K562 (cell line): ENCODE data around the gene SLC16A12. TPM values are rescaled to one million over a fixed set of nuclear protein-coding genes. Genes with fewer than 3 reads are reported as not detected.

Experiments used
- ATAC-seq: fragments of 200-7000 bp; cut with Tn5 transposase; 3 replicates; pipeline ENCODE4 v1.9.1; 2020; ENCODE audit warnings: moderate library complexity
- BruUV-seq: library from RNA; stranded (reverse); fragments of 400-500 nt; replicated peaks from 2 replicates; lab custom pipeline; 2021; lab: Mats Ljungman, UMichigan
- CTCF ChIA-PET: fragments of 300-600 bp; formaldehyde crosslinking; extraction: SDS; loops from one replicate; lab custom pipeline; 2021; ENCODE audit warnings: low intra/inter-chr PET ratio; lab: Yijun Ruan, JAX
- POLR2A ChIA-PET: fragments of 300-600, 350-650 bp; sonication (Branson Sonifier 250); formaldehyde crosslinking; extraction: SDS; loops from one replicate; lab custom pipeline; 2021; ENCODE audit warnings: antibody characterized with exemption, inconsistent platforms; lab: Yijun Ruan, JAX
- DNase-seq, 4 experiments: peaks; one replicate each; pipeline versions ENCODE4 v3.0.0 to v3.0.0-alpha.2; 2011 to 2018; ENCODE audit warnings: low spot score in 3 of 4, mixed read lengths in 3 of 4; ENCODE audit errors: extremely low read depth in 1 of 4
- FAIRE-seq: peaks from 2 replicates; lab custom pipeline; 2011; peaks lifted over from hg19 to GRCh38; lab: Jason Lieb, UNC
- H2AFZ ChIP-seq: 2 replicates; pipeline ENCODE4 v1.6.0; 2011; ENCODE audit warnings: low read depth, low read length, control low read depth, inconsistent platforms
- H3K27ac ChIP-seq: fragments of 200-600 bp; 3 replicates; pipeline ENCODE4 v1.8.0; 2011; ENCODE audit warnings: low read depth, mild to moderate bottlenecking, control low read depth, inconsistent platforms, low read length, moderate library complexity, mixed read lengths; ENCODE audit errors: extremely low read depth
- H3K27me3 ChIP-seq, 2 experiments: fragments of 300-600 bp in 1 of 2; 2 replicates in 1 of 2; 3 replicates in 1 of 2; pipeline versions ENCODE4 v1.6.0 to v1.8.0; 2011; ENCODE audit warnings: inconsistent platforms in 2 of 2, low read length in 2 of 2, mild to moderate bottlenecking in 1 of 2, mixed read lengths in 1 of 2, moderate library complexity in 1 of 2; ENCODE audit not compliant: control insufficient read depth in 2 of 2, insufficient read depth in 2 of 2
- H3K36me3 ChIP-seq: fragments of 300-600 bp; 3 replicates; pipeline ENCODE4 v1.8.0; 2011; ENCODE audit warnings: mild to moderate bottlenecking, low read length, inconsistent platforms; ENCODE audit not compliant: control insufficient read depth, insufficient read depth
- H3K4me1 ChIP-seq, 2 experiments: fragments of 200-600 bp in 1 of 2; replicated peaks in 1 of 2; 2 replicates in 1 of 2; 3 replicates in 1 of 2; pipeline versions ENCODE4 v1.5.1 to v1.8.0; 2011; ENCODE audit warnings: inconsistent platforms in 2 of 2, low read length in 2 of 2, mild to moderate bottlenecking in 1 of 2, mixed read lengths in 1 of 2, moderate library complexity in 1 of 2; ENCODE audit not compliant: control insufficient read depth in 2 of 2, insufficient read depth in 2 of 2
- H3K4me2 ChIP-seq: 2 replicates; pipeline ENCODE4 v1.6.1; 2011; ENCODE audit warnings: low read length, control low read depth, inconsistent platforms, mixed read lengths; ENCODE audit not compliant: insufficient read depth
- H3K4me3 ChIP-seq: fragments of 200-600 bp; sonication (generic), shearing (Covaris generic); 2 replicates; pipeline ENCODE4 v1.5.1; 2016; ENCODE audit warnings: control low read depth, inconsistent platforms
- H3K79me2 ChIP-seq: fragments of 200-600 bp; 3 replicates; pipeline ENCODE4 v1.8.0; 2011; ENCODE audit warnings: low read length, inconsistent platforms; ENCODE audit not compliant: control insufficient read depth, insufficient read depth
- H3K9ac ChIP-seq, 2 experiments: 2 replicates each; pipeline versions ENCODE4 v1.6.0 to v1.6.1; 2011; ENCODE audit warnings: low read depth in 2 of 2, low read length in 2 of 2, control low read depth in 1 of 2, inconsistent platforms in 1 of 2, mild to moderate bottlenecking in 1 of 2, mixed read lengths in 1 of 2; ENCODE audit not compliant: insufficient read depth in 1 of 2
- H3K9me1 ChIP-seq: one replicate; pipeline ENCODE4 v1.6.0; 2011; ENCODE audit warnings: inconsistent platforms, mild to moderate bottlenecking, low read length, moderate library complexity; ENCODE audit not compliant: control insufficient read depth, insufficient read depth
- H3K9me3 ChIP-seq: replicated peaks from 2 replicates; pipeline ENCODE4 v1.5.1; 2011; ENCODE audit warnings: low read depth, low read length, inconsistent platforms; ENCODE audit not compliant: control insufficient read depth, insufficient read depth
- H4K20me1 ChIP-seq: replicated peaks from 2 replicates; pipeline ENCODE4 v1.6.1; 2011; ENCODE audit warnings: low read length, inconsistent platforms, mixed read lengths; ENCODE audit not compliant: control insufficient read depth, insufficient read depth
- CEBPB ChIP-seq: fragments of 450-650 bp; IDR thresholded peaks from 2 replicates; pipeline ENCODE4 v1.6.1; 2016; ENCODE audit warnings: missing genetic modification characterization, missing compliant biosample characterization
- CEBPG ChIP-seq, 3 experiments: fragments of 200-800 bp in 1 of 3; sonication (Bioruptor generic) in 1 of 3; sonication (generic) in 1 of 3; formaldehyde crosslinking in 1 of 3; IDR thresholded peaks in 2 of 3; conservative IDR thresholded peaks in 1 of 3; 2 replicates each; pipeline versions ENCODE4 v1.6.1 to v1.8.0; 2016 to 2022; ENCODE audit warnings: missing compliant biosample characterization in 2 of 3, missing genetic modification characterization in 2 of 3, mild to moderate bottlenecking in 1 of 3, missing genetic modification reagents in 1 of 3
- SIRT6 ChIP-seq: IDR thresholded peaks from one replicate; pipeline ENCODE4 v1.6.1; 2012; ENCODE audit warnings: low read depth, mild to moderate bottlenecking, control low read depth, inconsistent platforms, low read length, moderate library complexity
- TAF7 ChIP-seq: fragments of 450-650 bp; IDR thresholded peaks from 2 replicates; pipeline ENCODE4 v1.6.1; 2016; ENCODE audit warnings: missing genetic modification characterization, missing compliant biosample characterization
- WGBS: fragments of 100-300 bp; shearing (Covaris generic); methylation state at CpG from one replicate; pipeline ENCODE4 v1.1.6; 2016; ENCODE audit warnings: low coverage, mixed read lengths; ENCODE audit not compliant: insufficient coverage; ENCODE audit errors: missing lambda C conversion rate; 5-methylcytosine and 5-hydroxymethylcytosine counted together
- in situ Hi-C: fragments of 300-500 bp; cut with MboI; formaldehyde crosslinking; loops from 4 replicates; pipeline ENCODE4 v1.15.0; 2018; ENCODE audit warnings: inconsistent platforms, mixed read lengths
- intact Hi-C: fragments of 100-400 bp; cut with micrococcal nuclease; formaldehyde crosslinking; loops from 2 replicates; pipeline ENCODE4 v1.14.2; 2022
- polyA plus RNA-seq, 8 experiments: library from polyadenylated mRNA; depleted of rRNA in 4 of 8; stranded (reverse) in 5 of 8; unstranded in 3 of 8; fragments of >200 nt; fragmentation: Nextera tagmentation in 2 of 8; fragmentation: Illumina TruSeq in 1 of 8; extraction: Ambion mirVana in 2 of 8; extraction: Trizol in 1 of 8; gene quantifications; 2 replicates each; pipeline versions ENCODE4 v1.2.1 to v1.2.3, GENCODE V29; 2011 to 2014; ENCODE audit warnings: inconsistent platforms in 1 of 8, missing spikeins in 1 of 8
- total RNA-seq, 7 experiments: library from RNA; depleted of rRNA in 6 of 7; stranded (reverse); fragments of >200 nt in 6 of 7; fragmentation: Illumina TruSeq in 2 of 7; extraction: Trizol in 2 of 7; gene quantifications; 2 replicates each; pipeline versions ENCODE4 v1.2.1 to v1.2.3, GENCODE V29; 2011 to 2021; ENCODE audit warnings: low replicate concordance in 1 of 7
- TF ChIP-seq, protein P1 (sequence below): sonication (generic); formaldehyde crosslinking; IDR thresholded peaks from 2 replicates; pipeline ENCODE4 v1.8.0; 2022; ENCODE audit warnings: mild to moderate bottlenecking, missing genetic modification reagents
- TF ChIP-seq, protein P2 (sequence below): fragments of 450-650 bp; IDR thresholded peaks from 2 replicates; pipeline ENCODE4 v1.6.1; 2018; ENCODE audit not compliant: partially characterized antibody

Gene SLC16A12
- total and polyA plus RNA-seq, 9 of the 15 experiments (the other 6 are each of a cell fraction or from before 2014, with no cell fraction given) = not detected

DNA sequence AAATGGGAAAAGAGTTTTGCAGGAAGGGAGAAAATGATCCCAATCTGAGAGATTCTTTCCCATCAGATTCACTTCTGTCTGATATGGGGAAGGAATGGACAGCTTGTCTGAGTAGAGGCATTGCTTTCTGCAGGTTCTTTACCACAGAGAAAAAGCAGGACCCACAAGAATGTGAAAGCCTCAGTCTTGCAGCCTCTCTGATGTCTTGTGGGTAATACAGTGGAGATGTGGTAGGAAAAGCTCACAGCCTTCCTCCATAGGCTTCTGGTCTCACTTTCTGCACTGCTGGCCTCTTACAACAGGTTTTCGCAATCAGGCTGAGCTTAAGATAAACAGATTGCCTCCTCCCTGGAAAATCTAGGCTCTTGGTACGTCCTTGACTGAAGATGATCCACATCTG lies 142.4 kb downstream of the SLC16A12 start:
- BruUV-seq = no TSS peak
- Histone ChIP-seq H3K9me3 (no peaks in the 10 kb centered on the region), H3K27me3 (no peaks in the 10 kb centered on the region), H3K79me2 (no peaks in the 10 kb centered on the region), H3K36me3 (no peaks in the 10 kb centered on the region), H3K27ac (no peak overlapping the region), H3K4me1 (peaks cover 0 to 8% of the 10 kb centered on the region in 2 experiments; a peak in 3 of 5 replicates), H3K9ac (peak overlapping the region in 1 of 2 experiments; percentile 43; a peak in 1 of 4 replicates), H3K9me1 (no peaks in the 10 kb centered on the region), H4K20me1 (no peaks in the 10 kb centered on the region), H3K4me2 (peak overlapping the region; percentile 76), H3K4me3 (no peak overlapping the region), H2AFZ (peak overlapping the region; percentile 93)
- CTCF ChIA-PET = no interaction called here
- FAIRE-seq = no peak
- in situ Hi-C loops (no loop called here), intact Hi-C loops (no loop called here)
- no peak for DNase-seq
- WGBS = 24% methylated on average over 2 of the region's 2 CpGs
- ATAC-seq = peak; percentile 67
- TF ChIP-seq SIRT6 = no peak
- TF ChIP-seq CEBPG (CRISPR knock-in tag; IDR thresholded peaks at IDR 0.05) = no peak
- TF ChIP-seq CEBPG (tag; conservative IDR thresholded peaks at IDR 0.05 in 1 of 2, IDR thresholded peaks at IDR 0.05 in 1 of 2) = peak in 1 of 2 experiments; percentile 60; a peak in 2 of 4 replicates
- TF ChIP-seq, protein P1, sequence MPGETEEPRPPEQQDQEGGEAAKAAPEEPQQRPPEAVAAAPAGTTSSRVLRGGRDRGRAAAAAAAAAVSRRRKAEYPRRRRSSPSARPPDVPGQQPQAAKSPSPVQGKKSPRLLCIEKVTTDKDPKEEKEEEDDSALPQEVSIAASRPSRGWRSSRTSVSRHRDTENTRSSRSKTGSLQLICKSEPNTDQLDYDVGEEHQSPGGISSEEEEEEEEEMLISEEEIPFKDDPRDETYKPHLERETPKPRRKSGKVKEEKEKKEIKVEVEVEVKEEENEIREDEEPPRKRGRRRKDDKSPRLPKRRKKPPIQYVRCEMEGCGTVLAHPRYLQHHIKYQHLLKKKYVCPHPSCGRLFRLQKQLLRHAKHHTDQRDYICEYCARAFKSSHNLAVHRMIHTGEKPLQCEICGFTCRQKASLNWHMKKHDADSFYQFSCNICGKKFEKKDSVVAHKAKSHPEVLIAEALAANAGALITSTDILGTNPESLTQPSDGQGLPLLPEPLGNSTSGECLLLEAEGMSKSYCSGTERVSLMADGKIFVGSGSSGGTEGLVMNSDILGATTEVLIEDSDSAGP = no peak
- TF ChIP-seq, protein P2, sequence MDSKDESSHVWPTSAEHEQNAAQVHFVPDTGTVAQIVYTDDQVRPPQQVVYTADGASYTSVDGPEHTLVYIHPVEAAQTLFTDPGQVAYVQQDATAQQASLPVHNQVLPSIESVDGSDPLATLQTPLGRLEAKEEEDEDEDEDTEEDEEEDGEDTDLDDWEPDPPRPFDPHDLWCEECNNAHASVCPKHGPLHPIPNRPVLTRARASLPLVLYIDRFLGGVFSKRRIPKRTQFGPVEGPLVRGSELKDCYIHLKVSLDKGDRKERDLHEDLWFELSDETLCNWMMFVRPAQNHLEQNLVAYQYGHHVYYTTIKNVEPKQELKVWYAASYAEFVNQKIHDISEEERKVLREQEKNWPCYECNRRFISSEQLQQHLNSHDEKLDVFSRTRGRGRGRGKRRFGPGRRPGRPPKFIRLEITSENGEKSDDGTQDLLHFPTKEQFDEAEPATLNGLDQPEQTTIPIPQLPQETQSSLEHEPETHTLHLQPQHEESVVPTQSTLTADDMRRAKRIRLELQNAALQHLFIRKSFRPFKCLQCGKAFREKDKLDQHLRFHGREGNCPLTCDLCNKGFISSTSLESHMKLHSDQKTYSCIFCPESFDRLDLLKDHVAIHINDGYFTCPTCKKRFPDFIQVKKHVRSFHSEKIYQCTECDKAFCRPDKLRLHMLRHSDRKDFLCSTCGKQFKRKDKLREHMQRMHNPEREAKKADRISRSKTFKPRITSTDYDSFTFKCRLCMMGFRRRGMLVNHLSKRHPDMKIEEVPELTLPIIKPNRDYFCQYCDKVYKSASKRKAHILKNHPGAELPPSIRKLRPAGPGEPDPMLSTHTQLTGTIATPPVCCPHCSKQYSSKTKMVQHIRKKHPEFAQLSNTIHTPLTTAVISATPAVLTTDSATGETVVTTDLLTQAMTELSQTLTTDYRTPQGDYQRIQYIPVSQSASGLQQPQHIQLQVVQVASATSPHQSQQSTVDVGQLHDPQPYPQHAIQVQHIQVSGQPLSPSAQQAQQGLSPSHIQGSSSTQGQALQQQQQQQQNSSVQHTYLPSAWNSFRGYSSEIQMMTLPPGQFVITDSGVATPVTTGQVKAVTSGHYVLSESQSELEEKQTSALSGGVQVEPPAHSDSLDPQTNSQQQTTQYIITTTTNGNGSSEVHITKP = peak; percentile 5
- TF ChIP-seq TAF7 (tag) = no peak
- TF ChIP-seq CEBPB (tag) = peak; percentile 66
- POLR2A ChIA-PET = no interaction called here
